Measurements from ENCODE around the gene LRP5.

LRP5 gene

DNA sequence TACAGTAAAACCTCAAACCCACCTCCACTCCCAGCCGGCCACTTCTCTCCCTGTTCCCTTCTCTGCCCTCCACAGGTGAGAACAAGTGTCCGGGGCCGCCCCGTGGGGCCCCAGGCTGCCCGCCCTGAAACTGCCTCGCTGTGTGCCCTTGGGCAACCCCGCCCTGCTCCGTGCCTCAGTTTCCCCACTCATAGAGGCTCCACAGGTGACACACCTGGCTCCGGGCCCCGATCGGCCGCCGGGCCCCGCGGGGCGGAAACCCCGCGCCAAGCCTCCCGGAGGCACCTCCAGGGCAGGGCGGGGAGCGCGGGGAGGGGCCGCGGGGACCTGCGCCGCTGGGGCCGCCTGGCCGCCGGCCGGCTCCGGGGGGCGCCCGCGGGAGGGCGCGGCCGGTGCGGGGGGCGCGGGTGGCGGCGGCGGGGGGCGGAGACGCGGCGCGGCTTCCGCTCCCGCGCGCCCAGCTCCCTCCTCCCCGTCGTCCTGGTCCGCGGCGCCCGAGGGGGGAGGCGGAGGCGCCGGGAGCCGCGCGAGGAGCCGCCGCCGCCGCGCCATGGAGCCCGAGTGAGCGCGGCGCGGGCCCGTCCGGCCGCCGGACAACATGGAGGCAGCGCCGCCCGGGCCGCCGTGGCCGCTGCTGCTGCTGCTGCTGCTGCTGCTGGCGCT is at the start of gene LRP5:
Gene LRP5, plus strand, starts transcription at position 475 of the 663 bp plus-strand sequence. Its CDS starts 124 bp downstream, at position 599.
- DNase-seq = no peak

DNA sequence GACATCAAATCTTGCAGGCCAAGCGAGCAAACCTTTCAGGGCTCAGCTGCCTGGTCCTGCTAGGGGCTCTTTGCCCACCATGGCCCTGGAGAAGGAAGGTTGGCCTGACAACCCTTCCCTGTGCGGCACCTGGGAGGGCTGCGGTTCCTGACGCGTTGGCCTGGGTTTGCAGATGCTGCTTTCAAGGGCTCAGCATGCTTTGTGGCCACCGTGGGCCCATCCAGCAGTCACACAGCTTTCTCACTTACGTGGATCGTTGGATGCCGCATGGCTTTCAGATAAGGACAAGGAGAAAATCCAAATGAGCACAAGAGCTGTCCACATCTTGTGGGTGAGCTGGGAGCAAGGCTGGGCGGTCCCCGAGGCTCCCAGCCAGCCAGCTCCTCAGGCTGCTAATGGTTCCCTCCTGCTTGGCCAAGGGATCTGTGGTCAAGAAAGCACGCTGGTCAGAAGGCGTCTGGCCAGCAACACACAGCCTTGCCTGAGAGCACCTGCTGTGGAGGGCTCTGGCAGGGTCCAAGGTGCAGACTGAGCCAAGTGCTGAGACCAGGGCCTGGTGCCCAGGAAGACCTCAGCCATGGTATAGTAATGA is 48.9 kb upstream of the LRP5 start:
- no peak for DNase-seq

DNA sequence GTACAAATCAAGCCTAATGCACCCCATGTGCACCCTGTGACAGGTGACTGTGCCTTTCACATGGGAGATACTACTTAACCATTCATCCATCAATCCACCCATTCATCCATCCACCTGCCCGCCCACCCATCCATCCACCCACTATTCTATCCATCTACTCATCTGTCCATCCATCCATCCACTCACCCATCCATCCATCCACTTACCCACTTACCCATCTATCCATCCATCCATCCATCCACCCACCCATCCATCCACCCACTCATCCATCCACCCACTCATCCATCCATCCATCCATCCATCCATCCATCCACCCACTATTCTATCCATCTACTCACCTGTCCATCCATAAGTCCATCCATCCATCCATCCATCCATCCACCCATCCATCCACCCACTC is 48.1 kb upstream of the LRP5 start:
- DNase-seq = no peak

DNA sequence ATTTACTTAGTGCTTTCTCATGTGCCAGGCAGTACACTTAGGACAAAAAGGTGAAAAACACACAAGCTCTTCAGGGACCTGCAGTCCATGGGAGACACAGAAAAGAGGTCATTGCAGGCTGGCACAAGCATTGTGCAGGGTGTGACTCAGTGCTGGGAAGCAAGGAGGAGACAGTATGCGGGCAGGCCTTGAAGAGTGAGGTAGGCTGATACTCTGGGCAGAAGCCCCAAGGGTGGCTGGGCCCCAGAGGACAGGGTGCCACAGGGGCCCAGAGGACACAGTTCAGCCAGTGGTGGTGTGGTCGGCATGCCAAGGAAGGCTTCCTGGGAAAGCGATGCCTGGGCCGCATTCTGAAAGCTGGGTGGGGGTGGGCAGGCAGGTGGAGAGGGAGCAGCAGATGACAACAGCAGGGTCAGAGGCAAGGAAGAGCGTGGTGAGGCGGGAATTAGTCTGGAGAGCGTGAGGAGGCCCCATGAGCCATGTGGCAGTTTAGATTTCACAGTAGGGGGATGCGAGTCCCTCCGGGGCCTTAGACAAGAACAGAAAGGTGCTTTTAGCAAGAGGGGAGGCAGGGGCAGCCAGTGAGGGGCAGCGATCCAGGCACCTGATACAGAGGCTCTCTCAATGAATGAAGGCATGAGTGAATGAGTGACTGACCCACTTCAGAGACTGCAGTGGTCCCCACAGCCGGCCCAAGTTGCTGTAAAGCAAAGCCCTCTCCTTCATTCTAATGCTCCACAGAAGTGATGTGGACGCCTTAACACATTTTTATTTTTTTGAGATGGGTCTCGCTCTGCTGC is 47.5 kb upstream of the LRP5 start:
- DNase-seq = no peak

DNA sequence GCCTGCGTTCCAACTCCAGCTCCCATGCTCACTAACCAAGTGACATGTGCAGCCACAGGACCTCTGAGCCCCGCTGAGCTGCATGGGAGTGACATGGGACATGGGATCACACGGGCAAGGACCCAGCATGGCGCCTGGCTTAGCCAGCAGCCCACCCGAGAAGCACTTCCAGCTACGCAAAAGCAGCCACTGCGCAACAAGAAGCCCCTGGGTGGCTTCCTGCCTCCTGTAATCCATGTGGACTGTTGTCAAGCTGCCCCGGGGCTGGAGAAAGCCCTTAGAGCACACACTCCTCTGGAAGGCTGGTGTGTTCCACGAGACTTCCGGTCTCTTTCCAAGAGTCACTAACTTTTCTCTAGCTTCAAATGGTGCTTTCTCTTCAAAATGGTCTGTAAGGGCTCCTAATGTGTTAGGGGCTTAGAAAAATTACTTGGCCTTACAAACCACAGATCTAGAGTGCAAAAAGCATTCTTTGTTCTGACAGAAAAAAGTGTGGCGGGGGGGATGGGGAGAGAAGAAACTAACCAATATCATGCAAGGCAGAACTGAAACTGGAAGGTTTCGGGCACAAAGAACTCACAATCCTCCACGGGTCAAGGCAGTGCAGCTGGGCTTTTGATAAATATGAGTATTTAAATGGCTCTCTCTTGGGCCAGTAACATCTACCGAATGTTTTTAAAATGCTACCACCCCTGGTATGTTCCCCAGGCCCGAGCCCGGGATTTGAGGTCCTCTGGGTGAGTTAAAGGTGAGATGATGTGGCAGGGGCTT is 46.1 kb upstream of the LRP5 start:
- DNase-seq = no peak

DNA sequence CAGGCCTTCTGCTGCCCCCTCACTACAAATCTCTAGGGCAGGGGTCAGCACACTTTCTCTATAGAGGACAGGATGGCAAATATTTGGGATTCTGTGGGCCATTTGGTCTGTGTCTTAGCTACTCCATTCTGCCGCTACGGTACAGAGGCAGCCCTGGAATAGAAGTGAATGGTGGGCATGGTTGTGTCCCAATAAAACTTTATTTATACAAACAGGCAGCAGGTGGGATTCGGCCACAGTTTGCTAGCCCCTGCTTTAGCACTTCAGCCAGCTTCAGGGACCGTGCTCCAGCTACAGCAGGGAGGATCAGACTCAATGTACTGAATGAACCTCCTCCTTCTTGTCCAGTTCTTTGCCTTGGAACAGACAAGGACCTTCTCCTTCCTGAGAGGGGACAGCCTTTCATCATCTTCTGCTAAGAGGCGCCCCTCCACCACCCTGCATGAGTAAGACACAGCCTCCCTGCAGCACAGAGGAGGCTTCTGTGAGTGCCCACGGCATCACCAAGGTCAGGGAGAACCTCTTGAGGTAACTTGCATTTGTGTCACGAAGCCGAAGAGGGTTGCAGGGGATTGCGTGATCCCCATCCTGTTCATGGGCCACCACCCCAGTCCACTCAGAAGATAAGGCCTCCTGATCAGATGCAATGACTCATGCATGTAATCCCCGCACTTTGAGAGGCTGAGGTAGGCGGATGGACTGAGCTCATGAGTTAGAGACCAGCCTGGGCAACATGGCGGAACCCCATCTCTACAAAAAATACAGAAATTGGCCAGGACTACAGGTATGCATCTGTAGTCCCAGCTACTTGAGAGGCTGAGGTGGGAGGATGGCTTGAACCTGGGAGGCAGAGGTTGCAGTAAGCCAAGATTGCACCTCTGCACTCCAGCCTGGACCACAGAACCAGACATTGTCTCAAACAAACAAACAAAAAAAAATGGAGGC is 45.2 kb upstream of the LRP5 start:
- DNase-seq = no peak

DNA sequence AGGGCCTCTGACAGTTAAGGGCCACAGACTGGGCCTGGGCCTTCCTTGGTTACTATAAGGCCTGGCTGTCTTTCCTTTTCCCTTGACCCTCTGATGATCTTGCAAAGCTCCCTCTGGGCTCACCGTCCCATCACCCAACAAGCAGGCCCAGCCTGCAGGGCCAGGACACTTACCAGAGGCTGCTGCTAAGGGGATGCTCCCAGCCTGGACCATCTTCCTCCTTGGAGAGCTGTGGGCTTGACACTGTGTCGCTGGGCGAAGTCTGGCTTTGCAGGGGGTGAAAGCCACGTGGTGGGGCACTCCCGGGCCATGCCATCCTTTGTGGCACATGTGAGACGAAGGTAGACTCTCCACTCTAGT is 44.5 kb upstream of the LRP5 start:
- DNase-seq = no peak

DNA sequence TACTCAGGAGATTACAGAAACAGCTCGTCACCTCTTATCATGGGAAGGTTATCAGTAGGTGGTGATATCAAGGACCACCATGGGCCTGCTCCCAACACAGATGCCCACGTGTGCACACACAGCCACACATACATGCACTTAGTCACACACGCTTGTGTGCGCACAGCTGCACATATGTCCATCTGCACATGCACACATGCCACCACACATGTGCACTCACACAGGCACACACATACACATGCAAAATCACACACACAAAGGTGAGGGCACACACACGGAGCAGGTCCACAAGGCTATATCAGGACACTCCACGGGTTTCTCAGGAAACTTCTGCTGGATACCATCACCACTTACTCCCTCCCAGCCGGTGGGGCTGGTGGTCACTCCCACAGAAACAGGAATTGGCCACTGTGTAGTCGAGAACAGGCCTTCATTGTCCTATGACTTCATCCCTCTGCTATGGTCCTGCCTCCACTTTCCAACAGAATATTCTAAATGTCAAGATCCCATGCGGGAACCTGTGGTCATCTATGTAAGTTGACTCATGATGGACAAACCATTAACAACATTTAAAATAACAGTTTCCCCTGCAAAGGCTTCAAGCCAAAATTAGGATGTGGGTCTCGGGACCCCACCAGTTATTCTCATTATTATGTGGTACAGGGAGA is 42.8 kb upstream of the LRP5 start:
- DNase-seq = no peak

DNA sequence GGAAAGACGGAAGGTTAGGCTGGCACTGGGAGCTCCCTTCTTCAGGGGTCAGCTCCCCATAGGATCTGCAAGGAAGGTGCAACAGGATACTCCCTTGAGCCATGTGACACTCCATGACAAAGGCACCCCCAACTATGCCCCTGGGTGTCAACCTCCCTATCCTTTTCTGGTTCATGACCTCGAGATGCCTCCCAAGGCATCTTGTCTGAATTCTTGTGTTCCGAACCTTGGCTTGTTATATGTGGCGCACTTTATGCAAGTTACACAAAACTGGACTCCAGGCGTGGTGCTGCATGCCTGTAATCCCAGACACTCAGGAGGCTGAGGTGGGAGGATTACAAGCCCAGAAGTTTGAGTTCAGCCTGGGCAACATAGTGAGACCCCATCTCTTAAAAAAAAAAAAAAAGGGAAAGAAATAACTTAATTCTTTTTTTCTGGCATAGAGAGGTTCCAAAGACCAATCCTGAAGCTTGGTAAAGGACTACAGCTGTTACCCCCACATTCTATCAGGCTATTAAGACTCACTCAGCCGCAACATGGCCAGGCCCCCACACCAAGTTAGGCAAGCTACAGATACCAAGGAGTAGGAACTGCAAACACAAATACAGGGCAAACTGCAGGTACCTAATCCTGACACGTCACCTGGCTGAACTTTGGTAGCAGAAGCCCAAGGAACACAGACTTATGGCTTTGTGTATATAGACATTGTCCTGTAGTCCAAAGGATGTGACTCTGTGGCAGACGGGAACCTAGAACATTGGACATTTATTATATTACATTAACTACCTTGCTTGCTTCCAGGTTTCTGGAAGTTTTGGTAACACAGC is 42.0 kb upstream of the LRP5 start:
- DNase-seq = no peak

DNA sequence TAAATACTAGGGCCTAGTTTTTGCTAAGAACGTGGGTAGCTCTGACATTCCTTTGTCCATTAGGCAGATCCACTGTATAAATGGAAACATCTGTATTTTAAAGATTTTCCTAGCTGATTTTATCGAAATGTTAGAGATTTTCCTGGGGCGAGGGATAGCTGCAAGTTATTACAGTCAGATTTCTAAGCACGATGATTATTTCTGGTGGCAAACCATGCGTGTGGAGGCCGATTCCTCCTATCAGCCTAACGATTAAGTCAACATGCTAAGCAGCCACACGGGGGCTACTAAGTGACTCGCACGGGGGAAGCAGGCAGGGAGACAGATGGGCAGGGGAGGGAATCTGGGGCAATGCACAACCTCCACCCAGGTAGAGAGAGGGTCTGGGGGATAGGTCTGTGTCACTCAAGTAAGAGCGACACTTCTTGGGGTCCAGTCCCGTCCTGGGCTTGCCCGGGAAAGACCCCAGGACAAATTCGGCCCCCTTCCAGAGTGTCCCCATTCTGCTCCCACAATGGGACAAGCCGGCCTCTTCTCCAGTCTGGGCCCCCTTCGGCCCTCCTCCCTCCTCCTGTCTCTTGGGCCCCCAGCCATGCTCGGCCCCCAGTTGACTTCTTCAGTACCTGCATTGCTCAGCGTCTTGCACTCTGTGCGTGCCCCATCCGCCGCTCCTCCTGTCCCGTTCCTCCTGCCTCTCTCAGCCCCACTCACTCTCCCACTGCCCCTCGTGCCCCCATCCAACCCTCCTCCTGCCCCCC is 41.2 kb upstream of the LRP5 start:
- no peak for DNase-seq

DNA sequence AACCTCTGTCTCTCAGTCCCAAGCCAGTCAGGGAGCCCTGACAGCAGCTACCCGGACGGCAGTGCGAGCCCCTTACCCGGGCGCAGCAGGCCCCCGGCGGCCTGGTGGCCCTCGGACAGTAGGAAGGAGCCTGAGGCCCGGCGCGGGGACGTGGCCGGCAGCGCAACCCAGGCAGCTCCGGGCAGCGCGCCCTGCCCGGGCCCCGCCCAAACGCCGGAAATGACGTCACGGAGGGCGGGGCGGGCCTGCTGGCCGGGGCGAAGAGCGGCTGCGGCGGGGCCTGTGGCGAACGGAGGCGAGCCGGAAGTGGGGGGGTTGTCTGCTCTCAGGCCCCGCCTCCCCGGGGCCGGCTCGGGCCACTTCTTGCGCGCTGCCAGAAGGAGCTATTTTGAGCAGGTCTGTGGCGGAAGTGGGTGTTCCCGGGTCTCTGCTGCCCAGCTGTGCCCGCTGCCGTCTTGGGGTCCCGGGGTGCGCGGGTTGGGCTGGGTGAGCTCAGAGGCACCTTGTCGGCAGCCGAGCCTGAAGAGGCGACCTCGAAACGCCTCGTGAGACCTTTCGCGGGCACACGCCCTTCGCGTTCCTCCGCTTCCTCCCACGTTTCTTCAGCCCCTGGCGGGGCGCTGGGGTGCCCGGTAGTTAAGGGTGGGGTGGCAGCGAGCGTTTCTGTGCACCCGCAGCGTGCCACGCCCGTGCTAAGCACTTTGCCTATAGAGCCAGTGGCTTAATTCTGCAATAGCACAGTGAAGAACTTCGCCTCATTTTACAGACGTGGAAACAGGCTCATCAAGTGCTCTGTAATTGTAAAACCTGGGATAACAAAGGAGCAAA is 40.4 kb upstream of the LRP5 start, which contains the start of gene C11orf24:
Gene C11orf24, minus strand, starts transcription at position 193 of the 828 bp plus-strand sequence. CDS start 8,206 bp downstream, outside the sequence.
- no peak for DNase-seq

DNA sequence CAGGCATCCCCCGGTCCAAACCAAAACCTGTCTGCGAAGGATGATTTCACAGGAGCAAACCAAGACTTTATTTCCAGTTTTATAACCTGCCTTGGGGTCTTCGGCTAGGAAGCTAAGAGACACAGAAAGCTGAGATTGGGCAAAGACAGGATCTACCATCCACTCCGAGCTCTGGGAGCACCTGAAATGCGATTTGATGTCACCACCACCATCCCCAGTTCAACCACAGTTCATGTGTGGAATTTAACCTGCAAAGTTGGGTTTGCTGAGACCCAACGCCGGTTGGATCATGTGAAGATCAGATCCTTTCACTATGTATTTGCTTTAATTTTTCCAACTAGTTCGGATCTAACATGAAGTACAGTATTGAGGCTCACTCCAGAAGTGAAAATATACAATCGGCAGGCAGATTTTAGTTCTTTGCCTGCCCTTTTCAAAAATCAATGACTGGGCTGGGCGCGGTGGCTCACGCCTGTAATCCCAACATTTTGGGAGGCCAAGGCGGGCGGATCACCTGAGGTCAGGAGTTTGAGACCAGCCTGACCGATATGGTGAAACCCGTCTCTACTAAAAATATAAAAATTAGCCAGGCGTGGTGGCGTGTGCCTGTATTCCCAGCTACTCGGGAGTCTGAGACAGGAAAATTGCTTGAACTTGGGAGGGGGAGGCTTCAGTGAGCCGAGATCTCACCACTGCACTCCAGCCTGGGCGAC is 39.2 kb upstream of the LRP5 start:
- DNase-seq = no peak

DNA sequence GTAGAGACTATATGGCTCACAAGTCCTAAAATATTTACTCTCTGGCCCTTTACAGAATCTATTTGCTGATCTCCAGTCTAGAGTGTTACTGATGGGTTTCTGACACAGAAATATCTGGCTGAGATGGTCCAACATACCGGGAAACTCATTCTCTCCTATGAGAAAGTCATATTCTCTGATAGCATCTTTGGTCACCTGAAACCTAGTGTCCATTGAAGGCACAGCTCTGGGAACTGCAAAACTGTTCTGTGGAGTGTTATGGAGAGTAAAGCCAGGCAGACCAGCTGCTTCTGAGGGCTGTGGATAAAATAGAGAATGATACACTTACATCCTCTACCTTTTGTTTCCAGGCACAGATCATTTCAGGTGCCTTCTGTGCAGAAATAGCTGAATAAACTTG is 38.1 kb upstream of the LRP5 start:
- no peak for DNase-seq

DNA sequence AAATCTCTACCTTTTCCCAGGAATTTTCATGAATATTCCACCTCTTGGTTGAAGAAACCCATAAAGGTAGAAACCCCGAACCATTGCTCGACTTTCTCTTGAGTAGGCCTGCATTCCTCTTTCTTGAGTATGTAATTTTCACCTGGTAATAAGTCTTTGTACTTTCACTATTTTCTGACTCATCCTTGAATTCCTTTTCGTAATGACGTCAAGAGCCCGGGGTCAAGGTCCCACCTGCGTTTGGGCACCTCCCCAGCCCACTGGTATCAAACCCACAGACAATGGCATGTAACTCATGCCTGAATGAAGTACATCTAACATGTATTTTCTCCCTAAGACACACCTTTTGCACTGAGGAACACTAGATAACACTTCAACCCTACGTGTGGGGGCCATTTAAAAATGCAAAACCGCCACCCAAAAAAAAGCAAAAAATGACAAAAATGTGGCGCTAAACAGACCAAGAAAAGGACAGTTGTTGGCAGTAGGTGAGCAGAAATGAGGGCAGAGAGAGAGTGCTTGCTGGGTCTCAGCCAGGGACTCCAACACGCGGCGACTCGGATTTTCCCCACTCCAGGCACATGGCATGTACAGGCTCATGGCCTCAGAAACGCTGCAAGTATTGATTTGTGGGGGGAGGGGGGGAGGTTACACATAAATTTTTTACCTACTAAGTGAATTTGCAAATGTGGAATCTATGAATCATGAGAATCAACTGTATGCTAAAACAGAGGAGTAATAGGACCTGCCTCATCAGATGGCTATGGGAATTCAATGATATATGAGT is 36.5 kb upstream of the LRP5 start:
- no peak for DNase-seq

DNA sequence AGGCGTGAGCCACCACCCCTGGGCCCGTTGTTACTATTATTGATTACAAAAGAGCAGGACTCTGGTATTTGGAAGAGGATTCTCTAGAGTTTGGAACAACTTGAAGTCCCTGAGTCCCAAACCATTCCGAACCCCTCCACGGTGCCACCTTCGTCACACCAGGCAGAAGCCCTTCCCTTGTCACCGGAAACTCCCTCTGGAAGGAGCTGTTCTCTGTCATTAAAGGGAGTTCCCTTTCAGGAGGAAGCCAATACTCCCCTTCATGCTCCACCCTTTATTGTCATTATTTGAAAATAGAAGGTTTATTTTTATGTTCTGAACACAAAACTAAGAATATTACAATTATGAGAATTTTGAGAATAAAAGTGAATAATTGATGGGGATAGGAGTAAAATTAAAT is 35.5 kb upstream of the LRP5 start:
- DNase-seq = no peak

DNA sequence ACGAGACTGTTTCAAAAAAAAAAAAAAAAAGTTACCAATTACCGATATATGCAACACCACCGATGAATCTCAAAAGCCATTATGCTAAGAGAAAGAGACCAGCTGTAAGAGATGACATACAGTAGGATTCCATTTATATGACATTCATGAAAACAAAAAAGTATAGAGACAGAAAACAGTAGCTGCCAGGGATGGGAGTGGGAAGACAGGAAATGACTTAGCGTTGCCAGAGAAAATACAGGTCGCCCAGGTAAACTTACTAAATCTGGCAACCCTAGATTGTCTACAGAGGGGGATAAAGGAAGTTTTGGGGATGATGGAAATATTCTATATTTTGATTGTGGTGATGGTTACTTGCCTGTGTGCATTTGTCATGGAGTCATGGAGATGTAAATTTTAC is 32.7 kb upstream of the LRP5 start:
- no peak for DNase-seq

DNA sequence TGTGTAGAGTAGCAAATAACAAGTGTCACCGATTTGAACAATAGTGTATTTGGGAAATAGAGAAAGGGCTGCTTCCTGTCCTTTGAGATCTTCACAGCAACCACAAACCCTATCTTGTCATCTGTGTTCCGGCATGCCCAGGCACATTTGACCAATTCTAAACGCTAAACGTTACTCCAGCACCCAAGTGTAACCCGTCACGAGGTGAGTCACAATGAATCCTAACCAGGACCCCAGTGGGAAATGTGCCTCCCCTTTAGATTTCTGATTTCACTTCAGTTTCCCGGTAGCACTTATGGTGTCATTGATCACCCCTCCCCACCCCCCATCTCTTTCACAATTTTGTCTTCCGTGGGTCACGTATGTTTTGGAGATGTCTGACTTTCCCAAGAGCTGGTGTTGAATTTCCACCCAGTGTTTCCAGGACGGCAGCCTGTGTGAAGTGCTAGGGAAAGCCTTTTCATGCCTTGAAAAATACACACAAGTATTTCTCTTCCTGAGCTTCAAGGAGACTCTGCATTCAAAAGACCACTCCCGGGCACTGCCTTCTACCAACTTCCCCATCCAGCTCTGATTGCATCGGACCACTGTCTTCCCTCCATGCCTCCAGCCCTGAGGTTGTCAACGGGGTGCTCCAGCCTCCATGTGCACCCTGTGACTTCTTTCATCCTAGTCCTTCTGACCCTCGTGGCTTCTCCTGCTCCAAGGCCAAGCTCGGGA is 30.1 kb upstream of the LRP5 start:
- DNase-seq = no peak

All from cortex of kidney (tissue), 1 donor.